Measurements from ENCODE around the gene MRPL34.
A peak's percentile ranks its signal among the peaks of the same experiment; 100 is the strongest.
"Not testable (repeated sequence)": the region's sequence is repeated elsewhere in the genome, so short reads cannot be mapped to it uniquely, and the experiment has no call there.

MRPL34 gene

DNA sequence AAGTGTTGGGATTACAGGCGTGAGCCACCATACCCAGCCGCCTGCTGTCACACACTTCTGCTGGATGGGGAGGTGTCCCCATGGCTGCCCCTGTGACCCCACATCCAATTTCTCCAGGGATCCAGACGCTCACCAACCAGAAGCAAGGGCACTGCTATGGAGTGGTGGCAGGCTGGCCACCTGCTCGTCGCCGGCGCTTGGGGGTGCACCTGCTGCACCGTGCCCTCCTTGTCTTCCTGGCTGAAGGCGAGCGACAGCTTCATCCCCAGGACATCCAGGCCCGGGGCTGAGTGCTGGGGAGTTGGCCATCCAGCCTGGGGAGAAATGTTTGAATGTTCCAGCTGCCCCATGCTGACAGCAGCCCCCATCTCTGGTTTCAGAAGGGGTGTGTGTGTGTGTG lies 19.4 kb upstream of the MRPL34 start:
- no peak for DNase-seq (ENCODE audit: low read depth, low spot score)

DNA sequence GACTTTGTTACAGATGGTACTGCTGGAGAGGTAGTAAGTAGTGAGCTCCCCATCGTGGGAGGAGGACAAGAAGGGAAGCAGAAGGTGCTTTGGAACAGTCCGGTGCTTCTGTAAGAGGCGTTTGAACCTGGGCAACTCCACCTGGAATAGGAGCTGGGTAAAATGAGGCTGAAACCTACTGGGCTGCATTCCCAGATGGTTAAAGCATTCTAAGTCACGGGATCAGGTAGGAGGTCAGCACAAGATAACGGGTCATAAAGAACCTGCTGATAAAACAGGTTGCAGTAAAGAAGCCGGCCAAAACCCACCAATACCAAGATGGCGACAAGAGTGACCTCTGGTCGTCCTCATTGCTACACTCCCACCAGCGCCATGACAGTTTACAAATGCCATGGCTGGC lies 18.9 kb upstream of the MRPL34 start:
- Histone ChIP-seq H3K27ac (ENCODE audit: low read length) (no peak overlapping the region), H3K36me3 (ENCODE audit: control insufficient read depth, insufficient read depth, low read length) (peaks cover 3% of the 10 kb centered on the region; the same call in 1 of the 2 replicates)

More for the DNA sequence above, 19.4 kb upstream of the MRPL34 start:
- no peak overlapping the region for H3K27ac ChIP-seq (ENCODE audit: low read length)
- no peaks in the 10 kb centered on the region for H3K9me3 ChIP-seq (ENCODE audit: control insufficient read depth, insufficient read depth, low read length)
- peaks cover 3% of the 10 kb centered on the region; the same call in 1 of the 2 replicates for H3K36me3 ChIP-seq (ENCODE audit: control insufficient read depth, insufficient read depth, low read length)
- WGBS (ENCODE audit: insufficient coverage, insufficient read length): no CpG with 5 or more reads among the region's 11 CpGs
- H3K4me3 ChIP-seq (ENCODE audit: low read length): no peak overlapping the region
- H3K27me3 ChIP-seq (ENCODE audit: control insufficient read depth, insufficient read depth, low read length): no peaks in the 10 kb centered on the region
- H3K4me1 ChIP-seq (ENCODE audit: control insufficient read depth, insufficient read depth, low read length): no peaks in the 10 kb centered on the region; the same call in 1 of the 2 replicates

DNA sequence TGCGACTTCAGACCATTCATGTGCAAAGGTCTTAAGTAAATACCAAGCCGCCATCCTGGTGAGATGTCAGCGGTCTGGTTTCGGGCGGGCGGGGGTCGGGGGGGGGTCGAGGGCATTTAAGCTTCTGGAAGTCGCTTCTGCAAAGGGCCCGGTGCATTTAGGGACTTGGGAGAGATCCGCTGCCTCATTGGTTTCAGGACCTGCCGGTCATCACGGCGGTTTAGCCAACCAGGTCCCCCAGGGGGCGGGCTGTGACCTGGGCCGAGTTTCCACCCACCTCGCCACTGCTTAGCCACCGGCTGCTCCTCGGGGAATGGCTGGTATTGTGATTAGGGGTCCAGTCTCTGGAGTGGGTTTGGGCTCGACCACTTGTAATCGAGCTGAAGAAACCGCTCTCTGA lies 16.2 kb upstream of the MRPL34 start:
- Histone ChIP-seq H3K36me3 (ENCODE audit: control insufficient read depth, insufficient read depth, low read length) (peaks cover 1% of the 10 kb centered on the region; the same call in 1 of the 2 replicates), H3K27me3 (ENCODE audit: control insufficient read depth, insufficient read depth, low read length) (no peaks in the 10 kb centered on the region), H3K9me3 (ENCODE audit: control insufficient read depth, insufficient read depth, low read length) (no peaks in the 10 kb centered on the region), H3K4me1 (ENCODE audit: control insufficient read depth, insufficient read depth, low read length) (0 out of 2 replicates have a peak, but pooled peaks cover 4% of the 10 kb centered on the region), H3K4me3 (ENCODE audit: low read length) (no peak overlapping the region), H3K27ac (ENCODE audit: low read length) (no peak overlapping the region)
- WGBS (ENCODE audit: insufficient coverage, insufficient read length): no CpG with 5 or more reads among the region's 22 CpGs
- no peak for DNase-seq (ENCODE audit: low read depth, low spot score)

More for the DNA sequence above, 18.9 kb upstream of the MRPL34 start:
- peaks cover under 1% of the 10 kb centered on the region; the same call in 1 of the 2 replicates for H3K4me1 ChIP-seq (ENCODE audit: control insufficient read depth, insufficient read depth, low read length)
- no peak overlapping the region for H3K4me3 ChIP-seq (ENCODE audit: low read length)
- no peaks in the 10 kb centered on the region for H3K27me3 ChIP-seq (ENCODE audit: control insufficient read depth, insufficient read depth, low read length)
- WGBS (ENCODE audit: insufficient coverage, insufficient read length): no CpG with 5 or more reads among the region's 9 CpGs
- no peaks in the 10 kb centered on the region for H3K9me3 ChIP-seq (ENCODE audit: control insufficient read depth, insufficient read depth, low read length)
- no peak for DNase-seq (ENCODE audit: low read depth, low spot score)

DNA sequence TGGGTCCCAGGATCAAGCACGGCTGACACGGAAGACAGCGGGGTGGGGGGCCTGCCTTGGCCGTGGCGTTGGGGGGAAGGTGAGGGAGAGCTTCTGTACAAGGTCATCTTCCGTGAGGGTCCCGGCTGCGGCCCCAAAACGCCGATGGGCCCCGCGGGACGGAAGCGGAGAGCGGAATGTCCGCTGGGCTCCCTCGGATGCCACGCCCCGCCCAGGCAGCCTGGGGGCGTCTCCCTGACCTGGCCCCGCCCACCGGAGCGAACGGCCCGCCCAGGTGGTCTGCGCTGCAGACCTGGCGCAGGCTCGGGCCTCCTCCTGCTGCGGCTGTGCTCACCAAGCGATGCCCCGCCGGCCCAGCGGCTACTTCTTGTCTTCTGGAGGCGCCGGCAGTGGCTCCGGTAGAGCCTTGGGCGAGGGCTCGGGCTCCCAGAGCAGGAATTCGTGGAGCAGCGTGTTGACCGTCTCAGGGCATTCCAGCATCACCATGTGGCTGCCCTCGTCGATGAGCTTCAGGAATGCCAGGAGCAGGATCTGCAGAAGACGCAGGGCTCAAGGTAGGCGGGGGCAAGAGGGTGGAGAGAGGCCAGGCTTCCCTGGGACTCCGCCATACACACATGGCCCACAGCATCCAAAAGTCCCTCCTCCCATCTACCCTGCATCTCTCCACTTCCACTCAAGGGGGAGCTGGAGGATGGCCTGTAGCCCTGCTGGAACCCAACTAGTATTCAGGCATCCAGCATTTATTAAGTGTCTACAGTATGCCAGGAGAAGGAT lies 13.2 kb upstream of the MRPL34 start:
- H3K4me3 ChIP-seq (ENCODE audit: low read length): peak overlapping the region; percentile 31; the same call in 1 of the 2 replicates
- WGBS (ENCODE audit: insufficient coverage, insufficient read length): no CpG with 5 or more reads among the region's 46 CpGs
- no peak for DNase-seq (ENCODE audit: low read depth, low spot score)
- H3K36me3 ChIP-seq (ENCODE audit: control insufficient read depth, insufficient read depth, low read length): peaks cover 4% of the 10 kb centered on the region; the same call in 1 of the 2 replicates
- H3K9me3 ChIP-seq (ENCODE audit: control insufficient read depth, insufficient read depth, low read length): no peaks in the 10 kb centered on the region
- H3K27ac ChIP-seq (ENCODE audit: low read length): no peak overlapping the region
- 0 out of 2 replicates have a peak, but pooled peaks cover 5% of the 10 kb centered on the region for H3K4me1 ChIP-seq (ENCODE audit: control insufficient read depth, insufficient read depth, low read length)
- no peaks in the 10 kb centered on the region for H3K27me3 ChIP-seq (ENCODE audit: control insufficient read depth, insufficient read depth, low read length)

DNA sequence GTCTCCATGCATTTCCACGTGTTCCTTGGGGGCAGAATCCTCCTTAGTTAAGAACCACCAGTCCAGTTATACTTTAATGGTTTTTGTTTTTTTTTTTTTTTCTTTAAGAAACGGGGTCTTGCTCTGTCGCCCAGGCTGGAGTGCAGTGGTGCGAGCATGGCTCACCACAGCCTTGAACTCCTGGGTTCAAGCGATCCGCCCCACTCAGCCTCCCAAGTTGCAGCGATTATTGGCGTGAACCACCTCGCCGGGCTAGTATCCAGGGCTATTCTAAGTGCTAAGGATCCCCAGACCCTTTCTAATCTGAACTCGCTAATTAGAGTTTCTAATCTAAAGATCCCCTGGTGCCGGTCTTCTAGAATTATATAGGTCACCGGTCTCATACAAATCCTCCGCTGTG lies 12.1 kb upstream of the MRPL34 start:
- H3K4me1 ChIP-seq (ENCODE audit: control insufficient read depth, insufficient read depth, low read length): 0 out of 2 replicates have a peak, but pooled peaks cover 5% of the 10 kb centered on the region
- no CpG with 5 or more reads among the region's 14 CpGs for WGBS (ENCODE audit: insufficient coverage, insufficient read length)
- H3K27ac ChIP-seq (ENCODE audit: low read length): no peak overlapping the region
- no peak overlapping the region for H3K4me3 ChIP-seq (ENCODE audit: low read length)
- no peaks in the 10 kb centered on the region for H3K9me3 ChIP-seq (ENCODE audit: control insufficient read depth, insufficient read depth, low read length)
- no peaks in the 10 kb centered on the region for H3K27me3 ChIP-seq (ENCODE audit: control insufficient read depth, insufficient read depth, low read length)
- peaks cover 4% of the 10 kb centered on the region; the same call in 1 of the 2 replicates for H3K36me3 ChIP-seq (ENCODE audit: control insufficient read depth, insufficient read depth, low read length)
- no peak for DNase-seq (ENCODE audit: low read depth, low spot score)

DNA sequence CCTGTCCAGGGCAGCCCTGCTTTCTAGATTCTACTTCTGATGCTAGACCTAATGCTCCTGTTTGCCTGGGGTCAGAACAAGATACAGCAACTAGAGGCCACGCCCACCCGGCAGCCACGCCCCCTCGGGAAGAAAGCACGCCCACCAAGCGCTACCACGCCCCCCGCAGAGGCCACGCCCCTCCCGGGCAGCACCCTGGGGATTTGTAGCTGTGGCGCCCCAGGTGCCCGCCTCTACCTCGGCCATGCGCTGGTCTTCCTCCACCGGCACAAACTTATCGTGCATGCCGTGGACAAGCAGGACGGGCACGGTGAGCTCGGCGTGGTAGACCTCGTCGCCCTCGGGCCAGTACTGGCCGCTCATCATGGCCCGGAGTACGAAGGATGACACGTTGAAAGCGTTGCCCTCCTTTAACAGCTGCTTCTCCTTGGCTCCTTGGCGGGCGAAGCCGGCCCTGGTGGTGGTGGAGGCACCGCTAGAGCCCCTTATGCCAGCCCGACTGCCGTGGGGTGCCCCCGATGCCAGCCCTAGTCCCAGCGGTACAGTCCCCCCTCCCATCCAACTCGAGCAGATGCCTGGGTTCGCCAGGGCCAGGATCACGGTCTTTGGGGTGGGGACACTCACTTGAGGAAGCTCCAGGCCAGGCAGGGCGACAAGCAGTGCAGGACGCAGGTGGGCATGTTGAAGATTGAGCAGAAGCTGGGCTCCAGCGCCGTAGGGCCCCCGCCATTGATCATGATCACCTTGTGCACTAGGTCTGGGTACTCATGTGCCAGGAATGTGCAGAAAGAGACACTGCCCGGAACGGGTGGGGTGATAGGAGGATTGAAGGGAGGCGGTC lies 11.4 kb upstream of the MRPL34 start:
- no CpG with 5 or more reads among the region's 48 CpGs for WGBS (ENCODE audit: insufficient coverage, insufficient read length)
- 0 out of 2 replicates have a peak, but pooled peaks cover 5% of the 10 kb centered on the region for H3K4me1 ChIP-seq (ENCODE audit: control insufficient read depth, insufficient read depth, low read length)
- H3K27me3 ChIP-seq (ENCODE audit: control insufficient read depth, insufficient read depth, low read length): no peaks in the 10 kb centered on the region
- peaks cover 6% of the 10 kb centered on the region; the same call in 1 of the 2 replicates for H3K36me3 ChIP-seq (ENCODE audit: control insufficient read depth, insufficient read depth, low read length)
- H3K9me3 ChIP-seq (ENCODE audit: control insufficient read depth, insufficient read depth, low read length): no peaks in the 10 kb centered on the region
- H3K4me3 ChIP-seq (ENCODE audit: low read length): no peak overlapping the region
- H3K27ac ChIP-seq (ENCODE audit: low read length): no peak overlapping the region
- DNase-seq (ENCODE audit: low read depth, low spot score): no peak

DNA sequence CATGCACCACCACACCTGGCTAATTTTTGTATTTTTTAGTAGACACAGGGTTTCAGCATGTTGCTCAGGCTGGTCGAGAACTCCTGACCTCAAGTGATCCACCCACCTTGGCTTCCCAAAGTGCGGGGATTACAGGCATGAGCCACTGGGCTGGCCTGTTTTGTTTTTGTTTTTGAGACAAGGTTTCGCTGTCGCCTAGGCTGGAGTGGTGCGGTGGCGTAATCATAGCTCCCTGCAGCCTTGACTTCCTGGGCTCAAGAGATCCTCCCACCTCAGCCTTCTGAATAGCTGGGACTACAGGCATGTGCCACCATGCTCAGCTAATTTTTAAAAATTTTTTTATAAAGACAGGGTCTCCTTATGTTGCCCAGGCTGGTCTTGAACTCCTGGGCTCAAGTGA lies 10.1 kb upstream of the MRPL34 start:
- DNase-seq (ENCODE audit: low read depth, low spot score); H3K9me3 ChIP-seq (ENCODE audit: control insufficient read depth, insufficient read depth, low read length); H3K4me1 ChIP-seq (ENCODE audit: control insufficient read depth, insufficient read depth, low read length); H3K4me3 ChIP-seq (ENCODE audit: low read length); H3K27me3 ChIP-seq (ENCODE audit: control insufficient read depth, insufficient read depth, low read length); H3K27ac ChIP-seq (ENCODE audit: low read length); H3K36me3 ChIP-seq (ENCODE audit: control insufficient read depth, insufficient read depth, low read length): not testable (repeated sequence)
- no CpG with 5 or more reads among the region's 6 CpGs for WGBS (ENCODE audit: insufficient coverage, insufficient read length)

DNA sequence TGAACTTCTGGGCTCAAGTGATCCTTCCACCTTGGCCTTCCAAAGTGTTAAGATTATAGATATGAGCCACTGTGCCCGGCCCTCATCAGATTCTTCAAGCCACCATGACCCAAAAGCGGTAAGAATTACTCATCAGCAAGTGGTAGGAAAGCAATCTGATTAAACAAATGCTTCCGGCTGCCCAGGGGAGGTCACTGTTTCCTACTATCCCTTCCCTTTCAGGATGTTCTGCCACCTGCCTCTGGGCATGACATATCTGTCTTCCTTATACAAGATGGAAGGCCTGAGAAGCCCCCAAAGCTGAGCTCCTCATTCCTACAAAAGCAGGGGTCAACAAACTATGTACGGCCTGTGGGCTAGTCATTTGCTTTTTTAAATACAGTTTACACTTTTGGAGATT lies 9.4 kb upstream of the MRPL34 start:
- no peak for DNase-seq (ENCODE audit: low read depth, low spot score)
- no peak overlapping the region for H3K4me3 ChIP-seq (ENCODE audit: low read length)
- 0 out of 2 replicates have a peak, but pooled peaks cover 5% of the 10 kb centered on the region for H3K4me1 ChIP-seq (ENCODE audit: control insufficient read depth, insufficient read depth, low read length)
- no CpG with 5 or more reads among the region's 4 CpGs for WGBS (ENCODE audit: insufficient coverage, insufficient read length)
- H3K27me3 ChIP-seq (ENCODE audit: control insufficient read depth, insufficient read depth, low read length): no peaks in the 10 kb centered on the region
- peaks cover 10% of the 10 kb centered on the region for H3K36me3 ChIP-seq (ENCODE audit: control insufficient read depth, insufficient read depth, low read length)
- no peak overlapping the region for H3K27ac ChIP-seq (ENCODE audit: low read length)
- no peaks in the 10 kb centered on the region for H3K9me3 ChIP-seq (ENCODE audit: control insufficient read depth, insufficient read depth, low read length)

DNA sequence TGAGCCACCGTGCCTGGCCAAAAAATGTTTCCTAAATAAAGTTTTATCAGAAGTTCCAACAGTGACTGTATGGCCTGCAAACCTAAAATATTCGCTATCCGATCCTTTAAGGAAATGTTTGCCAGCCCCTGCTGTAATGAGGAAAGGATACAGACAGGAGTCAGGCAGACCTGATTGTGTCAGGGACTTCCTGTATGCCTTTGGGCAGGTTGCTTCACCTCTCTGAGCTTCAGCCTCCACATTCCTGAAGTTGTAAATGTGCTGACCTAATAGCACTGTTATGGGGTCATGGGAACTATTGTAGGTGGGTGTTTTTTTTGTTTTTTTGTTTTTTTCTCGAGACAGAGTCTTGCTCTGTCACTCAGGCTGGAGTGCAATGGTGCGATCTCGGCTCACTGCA lies 8.7 kb upstream of the MRPL34 start:
- H3K9me3 ChIP-seq (ENCODE audit: control insufficient read depth, insufficient read depth, low read length): no peaks in the 10 kb centered on the region
- no peak overlapping the region for H3K4me3 ChIP-seq (ENCODE audit: low read length)
- H3K27me3 ChIP-seq (ENCODE audit: control insufficient read depth, insufficient read depth, low read length): no peaks in the 10 kb centered on the region
- 0 out of 2 replicates have a peak, but pooled peaks cover 3% of the 10 kb centered on the region for H3K4me1 ChIP-seq (ENCODE audit: control insufficient read depth, insufficient read depth, low read length)
- WGBS (ENCODE audit: insufficient coverage, insufficient read length): no CpG with 5 or more reads among the region's 6 CpGs
- peaks cover 13% of the 10 kb centered on the region for H3K36me3 ChIP-seq (ENCODE audit: control insufficient read depth, insufficient read depth, low read length)
- H3K27ac ChIP-seq (ENCODE audit: low read length): no peak overlapping the region
- no peak for DNase-seq (ENCODE audit: low read depth, low spot score)

DNA sequence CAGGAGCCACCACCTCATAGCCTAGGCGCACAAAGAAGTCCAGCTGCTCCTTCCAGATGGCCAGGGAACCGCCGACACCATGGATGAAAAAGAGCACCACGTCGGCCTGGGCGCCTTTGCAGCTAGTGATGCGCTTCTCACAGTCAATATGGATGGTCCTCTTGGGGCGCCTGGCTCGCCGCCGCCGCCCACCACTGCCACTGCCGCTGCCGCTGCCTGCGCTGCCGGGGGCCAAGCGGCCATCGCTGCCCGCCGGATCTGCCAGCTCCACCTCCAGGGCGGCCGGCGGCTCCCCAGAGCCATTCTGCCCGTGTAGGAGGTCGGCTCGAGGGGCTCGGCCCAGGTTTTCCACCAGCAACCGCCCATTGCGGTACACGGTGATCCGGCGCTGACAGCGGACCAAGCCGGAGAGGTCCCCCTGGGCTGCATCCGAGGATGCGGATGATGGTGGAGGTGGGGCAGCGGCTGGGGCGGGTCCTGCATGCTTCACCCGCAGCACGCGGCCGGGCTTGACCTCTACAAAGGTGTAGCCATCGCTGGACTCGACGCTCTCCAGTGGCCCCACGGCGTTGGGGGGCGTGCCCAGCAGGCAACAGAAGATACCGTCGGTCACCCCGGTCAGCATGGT lies 4.6 kb upstream of the MRPL34 start:
- no peaks in the 10 kb centered on the region for H3K27me3 ChIP-seq (ENCODE audit: control insufficient read depth, insufficient read depth, low read length)
- DNase-seq (ENCODE audit: low read depth, low spot score): no peak

More for the DNA sequence above, 4.6 kb upstream of the MRPL34 start:
- H3K4me3 ChIP-seq (ENCODE audit: low read length): no peak overlapping the region
- no CpG with 5 or more reads among the region's 51 CpGs for WGBS (ENCODE audit: insufficient coverage, insufficient read length)
- H3K36me3 ChIP-seq (ENCODE audit: control insufficient read depth, insufficient read depth, low read length): peaks cover 9% of the 10 kb centered on the region
- no peaks in the 10 kb centered on the region for H3K9me3 ChIP-seq (ENCODE audit: control insufficient read depth, insufficient read depth, low read length)
- H3K4me1 ChIP-seq (ENCODE audit: control insufficient read depth, insufficient read depth, low read length): peaks cover 1% of the 10 kb centered on the region; the same call in 1 of the 2 replicates
- no peak overlapping the region for H3K27ac ChIP-seq (ENCODE audit: low read length)
